ENCODE measurements around the gene NMBR.
"Not testable (repeated sequence)": the region's sequence is repeated elsewhere in the genome, so short reads cannot be mapped to it uniquely, and the experiment has no call there.

Gene NMBR

DNA sequence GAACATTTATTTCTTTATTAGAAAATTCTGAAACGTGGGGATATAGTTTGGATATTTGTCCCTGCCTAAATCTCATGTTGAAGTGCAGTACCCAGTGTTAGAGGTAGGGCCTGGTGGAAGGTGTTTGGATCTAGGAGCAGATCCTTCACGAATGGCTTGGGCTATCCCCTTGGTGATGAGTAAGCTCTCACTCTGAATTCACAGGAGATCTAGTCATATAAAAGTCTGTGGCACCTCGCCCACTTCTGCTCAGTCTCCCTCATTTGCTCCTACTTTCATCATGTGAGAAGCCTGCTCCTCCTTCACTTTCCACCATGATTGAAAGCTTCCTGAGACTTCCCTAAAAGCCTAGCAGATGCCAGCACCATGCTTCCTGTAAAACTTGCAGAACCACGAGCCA lies 111.0 kb downstream of the NMBR start:
- H3K4me1 ChIP-seq (ENCODE audit: control insufficient read depth, low read depth, low read length), result no peaks in the 10 kb centered on the region
- no peak overlapping the region for H2BK15ac ChIP-seq (replicated peaks; ENCODE audit: low read depth)
- H3K4me3 ChIP-seq (ENCODE audit: low read length), result no peak overlapping the region
- no peak overlapping the region for H3K4me2 ChIP-seq (ENCODE audit: low read length)
- no peak overlapping the region for H2BK5ac ChIP-seq (ENCODE audit: low read length)
- no peaks in the 10 kb centered on the region for H3K27me3 ChIP-seq (ENCODE audit: insufficient read depth, low read length, poor library complexity)
- no peak overlapping the region for H2BK120ac ChIP-seq (ENCODE audit: low read depth, low read length)
- no peaks in the 10 kb centered on the region for H3K79me2 ChIP-seq (ENCODE audit: control insufficient read depth, insufficient read depth, low read length)
- no CpG with 5 or more reads among the region's 4 CpGs for whole genome bisulfite sequencing (ENCODE audit: extremely low coverage, insufficient coverage, low lambda C conversion rate)
- no peak overlapping the region for H3K27ac ChIP-seq (ENCODE audit: low read depth, low read length)
- no peak overlapping the region for H3K56ac ChIP-seq (ENCODE audit: low read length)
- no peak overlapping the region for H3K23ac ChIP-seq (ENCODE audit: low read length)
- no peak overlapping the region for H3K18ac ChIP-seq (ENCODE audit: low read length)
- no peak overlapping the region for H2AK5ac ChIP-seq (ENCODE audit: low read length)
- no peak for DNase-seq
- H4K8ac ChIP-seq (ENCODE audit: low read depth, low read length), result no peak overlapping the region
- H4K5ac ChIP-seq (ENCODE audit: low read length), result no peak overlapping the region
- no peaks in the 10 kb centered on the region for H3K36me3 ChIP-seq (ENCODE audit: control insufficient read depth, insufficient read depth, low read length)
- no peak overlapping the region for H3K9ac ChIP-seq (ENCODE audit: low read length)
- H3K4ac ChIP-seq (ENCODE audit: low read depth, low read length), result no peak overlapping the region
- no peaks in the 10 kb centered on the region for H3K79me1 ChIP-seq (ENCODE audit: low read length)

GRCh38 chr6:142031035-142031434 lies 115.9 kb downstream of the NMBR start:
- no peak overlapping the region for H4K5ac ChIP-seq (ENCODE audit: low read length)
- peak overlapping the region; percentile 12 for H2BK120ac ChIP-seq (ENCODE audit: low read depth, low read length)
- no CpG with 5 or more reads among the region's 4 CpGs for WGBS (ENCODE audit: extremely low coverage, insufficient coverage, low lambda C conversion rate)
- no peak overlapping the region for H3K18ac ChIP-seq (ENCODE audit: low read length)
- no peaks in the 10 kb centered on the region for H3K36me3 ChIP-seq (ENCODE audit: control insufficient read depth, insufficient read depth, low read length)
- H3K79me1 ChIP-seq (ENCODE audit: low read length), result no peaks in the 10 kb centered on the region
- no peak overlapping the region for H3K23ac ChIP-seq (ENCODE audit: low read length)
- no peak for DNase-seq
- no peak overlapping the region for H2BK5ac ChIP-seq (ENCODE audit: low read length)
- no peak overlapping the region for H3K56ac ChIP-seq (ENCODE audit: low read length)
- H3K79me2 ChIP-seq (ENCODE audit: control insufficient read depth, insufficient read depth, low read length), result no peaks in the 10 kb centered on the region
- no peak overlapping the region for H2AK5ac ChIP-seq (ENCODE audit: low read length)
- H3K27ac ChIP-seq (ENCODE audit: low read depth, low read length), result no peak overlapping the region
- H4K8ac ChIP-seq (ENCODE audit: low read depth, low read length), result no peak overlapping the region
- no peak overlapping the region for H3K9ac ChIP-seq (ENCODE audit: low read length)
- H3K27me3 ChIP-seq (ENCODE audit: insufficient read depth, low read length, poor library complexity), result no peaks in the 10 kb centered on the region
- no peak overlapping the region for H3K4me2 ChIP-seq (ENCODE audit: low read length)
- no peak overlapping the region for H3K4ac ChIP-seq (ENCODE audit: low read depth, low read length)
- no peak overlapping the region for H3K4me3 ChIP-seq (ENCODE audit: low read length)
- no peaks in the 10 kb centered on the region for H3K4me1 ChIP-seq (ENCODE audit: control insufficient read depth, low read depth, low read length)
- H2BK15ac ChIP-seq (replicated peaks; ENCODE audit: low read depth), result no peak overlapping the region

GRCh38 chr6:142030115-142030619 lies 116.8 kb downstream of the NMBR start:
- no peaks in the 10 kb centered on the region for H3K79me1 ChIP-seq (ENCODE audit: low read length)
- no peak overlapping the region for H3K4me2 ChIP-seq (ENCODE audit: low read length)
- no peak overlapping the region for H3K4ac ChIP-seq (ENCODE audit: low read depth, low read length)
- H2BK15ac ChIP-seq (replicated peaks; ENCODE audit: low read depth), result no peak overlapping the region
- no peak overlapping the region for H3K23ac ChIP-seq (ENCODE audit: low read length)
- no peak overlapping the region for H3K9ac ChIP-seq (ENCODE audit: low read length)
- H3K79me2 ChIP-seq (ENCODE audit: control insufficient read depth, insufficient read depth, low read length), result no peaks in the 10 kb centered on the region
- no peaks in the 10 kb centered on the region for H3K27me3 ChIP-seq (ENCODE audit: insufficient read depth, low read length, poor library complexity)
- H2BK120ac ChIP-seq (ENCODE audit: low read depth, low read length), result no peak overlapping the region
- H4K8ac ChIP-seq (ENCODE audit: low read depth, low read length), result no peak overlapping the region
- no peaks in the 10 kb centered on the region for H3K4me1 ChIP-seq (ENCODE audit: control insufficient read depth, low read depth, low read length)
- no CpG with 5 or more reads among the region's 11 CpGs for whole genome bisulfite sequencing (ENCODE audit: extremely low coverage, insufficient coverage, low lambda C conversion rate)
- H2BK5ac ChIP-seq (ENCODE audit: low read length), result no peak overlapping the region
- H3K56ac ChIP-seq (ENCODE audit: low read length), result no peak overlapping the region
- no peak overlapping the region for H3K18ac ChIP-seq (ENCODE audit: low read length)
- no peak overlapping the region for H3K27ac ChIP-seq (ENCODE audit: low read depth, low read length)
- H4K5ac ChIP-seq (ENCODE audit: low read length), result no peak overlapping the region
- H2AK5ac ChIP-seq (ENCODE audit: low read length), result no peak overlapping the region
- peak; percentile 83 for DNase-seq
- H3K4me3 ChIP-seq (ENCODE audit: low read length), result no peak overlapping the region
- H3K36me3 ChIP-seq (ENCODE audit: control insufficient read depth, insufficient read depth, low read length), result no peaks in the 10 kb centered on the region

DNA sequence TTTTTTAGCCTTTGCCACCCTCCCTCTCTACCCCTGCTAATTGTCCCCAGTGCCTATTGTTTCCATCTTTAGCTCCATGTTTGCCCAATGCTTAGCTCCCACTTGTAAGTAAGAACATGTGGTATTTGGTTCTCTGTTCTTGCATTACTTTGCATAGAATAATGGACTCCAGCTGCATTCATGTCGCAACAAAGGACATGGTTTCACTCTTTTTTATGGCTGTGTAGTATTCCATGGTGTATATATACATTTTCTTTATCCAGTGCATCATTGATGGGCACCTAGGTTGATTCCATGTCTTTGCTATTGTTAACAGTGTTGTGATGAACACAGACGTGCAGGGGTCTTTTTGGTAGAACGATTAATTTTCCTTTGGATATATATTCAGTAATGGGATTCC lies 118.4 kb downstream of the NMBR start:
- Histone ChIP-seq H4K5ac (ENCODE audit: low read length) (no peak overlapping the region), H3K4ac (ENCODE audit: low read depth, low read length) (no peak overlapping the region), H3K4me2 (ENCODE audit: low read length) (no peak overlapping the region), H3K23ac (ENCODE audit: low read length) (no peak overlapping the region), H3K4me1 (ENCODE audit: control insufficient read depth, low read depth, low read length) (no peaks in the 10 kb centered on the region), H3K79me2 (ENCODE audit: control insufficient read depth, insufficient read depth, low read length) (no peaks in the 10 kb centered on the region), H3K27me3 (ENCODE audit: insufficient read depth, low read length, poor library complexity) (no peaks in the 10 kb centered on the region), H3K36me3 (ENCODE audit: control insufficient read depth, insufficient read depth, low read length) (no peaks in the 10 kb centered on the region), H3K27ac (ENCODE audit: low read depth, low read length) (no peak overlapping the region), H4K8ac (ENCODE audit: low read depth, low read length) (no peak overlapping the region), H2BK5ac (ENCODE audit: low read length) (no peak overlapping the region), H3K18ac (ENCODE audit: low read length) (no peak overlapping the region), H3K79me1 (ENCODE audit: low read length) (no peaks in the 10 kb centered on the region), H3K9ac (ENCODE audit: low read length) (no peak overlapping the region), H3K56ac (ENCODE audit: low read length) (no peak overlapping the region), H2BK15ac (replicated peaks; ENCODE audit: low read depth) (no peak overlapping the region), H3K4me3 (ENCODE audit: low read length) (no peak overlapping the region), H2AK5ac (ENCODE audit: low read length) (no peak overlapping the region), H2BK120ac (ENCODE audit: low read depth, low read length) (no peak overlapping the region)
- DNase-seq, result no peak
- no CpG with 5 or more reads among the region's 3 CpGs for WGBS (ENCODE audit: extremely low coverage, insufficient coverage, low lambda C conversion rate)

- not testable (repeated sequence) for H3K4me3 ChIP-seq (ENCODE audit: low read length); H3K23ac ChIP-seq (ENCODE audit: low read length); DNase-seq; H3K9ac ChIP-seq (ENCODE audit: low read length); H4K8ac ChIP-seq (ENCODE audit: low read depth, low read length); H3K56ac ChIP-seq (ENCODE audit: low read length); H2BK5ac ChIP-seq (ENCODE audit: low read length); H3K79me2 ChIP-seq (ENCODE audit: control insufficient read depth, insufficient read depth, low read length); H3K18ac ChIP-seq (ENCODE audit: low read length); H3K27me3 ChIP-seq (ENCODE audit: insufficient read depth, low read length, poor library complexity); H2BK120ac ChIP-seq (ENCODE audit: low read depth, low read length); H2AK5ac ChIP-seq (ENCODE audit: low read length); H3K79me1 ChIP-seq (ENCODE audit: low read length); H4K5ac ChIP-seq (ENCODE audit: low read length); H3K4me2 ChIP-seq (ENCODE audit: low read length); H2BK15ac ChIP-seq (replicated peaks; ENCODE audit: low read depth); H3K4ac ChIP-seq (ENCODE audit: low read depth, low read length); H3K36me3 ChIP-seq (ENCODE audit: control insufficient read depth, insufficient read depth, low read length); H3K27ac ChIP-seq (ENCODE audit: low read depth, low read length); H3K4me1 ChIP-seq (ENCODE audit: control insufficient read depth, low read depth, low read length)
- no CpG with 5 or more reads among the region's 3 CpGs for WGBS (ENCODE audit: extremely low coverage, insufficient coverage, low lambda C conversion rate)
Observed at GRCh38 chr6:142027804-142028203, 119.1 kb downstream of the NMBR start.

GRCh38 chr6:142027074-142027473 lies 119.8 kb downstream of the NMBR start:
- no peak for DNase-seq
- H4K5ac ChIP-seq (ENCODE audit: low read length), result no peak overlapping the region
- no peak overlapping the region for H2BK5ac ChIP-seq (ENCODE audit: low read length)
- no peak overlapping the region for H3K18ac ChIP-seq (ENCODE audit: low read length)
- H3K27ac ChIP-seq (ENCODE audit: low read depth, low read length), result no peak overlapping the region
- WGBS (ENCODE audit: extremely low coverage, insufficient coverage, low lambda C conversion rate), result no CpG with 5 or more reads among the region's 3 CpGs
- no peak overlapping the region for H3K4ac ChIP-seq (ENCODE audit: low read depth, low read length)
- no peak overlapping the region for H2BK15ac ChIP-seq (replicated peaks; ENCODE audit: low read depth)
- no peak overlapping the region for H3K9ac ChIP-seq (ENCODE audit: low read length)
- no peaks in the 10 kb centered on the region for H3K36me3 ChIP-seq (ENCODE audit: control insufficient read depth, insufficient read depth, low read length)
- no peak overlapping the region for H2BK120ac ChIP-seq (ENCODE audit: low read depth, low read length)
- no peaks in the 10 kb centered on the region for H3K27me3 ChIP-seq (ENCODE audit: insufficient read depth, low read length, poor library complexity)
- no peak overlapping the region for H3K23ac ChIP-seq (ENCODE audit: low read length)
- H3K4me1 ChIP-seq (ENCODE audit: control insufficient read depth, low read depth, low read length), result no peaks in the 10 kb centered on the region
- no peak overlapping the region for H2AK5ac ChIP-seq (ENCODE audit: low read length)
- H4K8ac ChIP-seq (ENCODE audit: low read depth, low read length), result no peak overlapping the region
- no peaks in the 10 kb centered on the region for H3K79me2 ChIP-seq (ENCODE audit: control insufficient read depth, insufficient read depth, low read length)
- no peak overlapping the region for H3K56ac ChIP-seq (ENCODE audit: low read length)
- no peak overlapping the region for H3K4me2 ChIP-seq (ENCODE audit: low read length)
- H3K79me1 ChIP-seq (ENCODE audit: low read length), result no peaks in the 10 kb centered on the region
- no peak overlapping the region for H3K4me3 ChIP-seq (ENCODE audit: low read length)

Measured in mesendoderm (in vitro differentiated cells).